Tibial nerve (tissue), 3 donors: ENCODE measurements around the gene USF1.

Experiments
- CTCF ChIP-seq, 5 experiments: fragments of 200-600 bp in 3 of 5; fragments of 450-650 bp in 2 of 5; sonication (generic) in 3 of 5; IDR thresholded peaks; one replicate each; pipeline ENCODE4 v1.5.1; 2016 to 2019; ENCODE audit warnings: antibody characterized with exemption in 5 of 5, mild to moderate bottlenecking in 3 of 5, moderate library complexity in 2 of 5
- POLR2A ChIP-seq, 2 donors: fragments of 450-650 bp; IDR thresholded peaks; one replicate each; pipeline ENCODE4 v1.6.1; 2017; ENCODE audit warnings: antibody characterized with exemption in 2 of 2, mild to moderate bottlenecking in 2 of 2, moderate library complexity in 2 of 2

DNA sequence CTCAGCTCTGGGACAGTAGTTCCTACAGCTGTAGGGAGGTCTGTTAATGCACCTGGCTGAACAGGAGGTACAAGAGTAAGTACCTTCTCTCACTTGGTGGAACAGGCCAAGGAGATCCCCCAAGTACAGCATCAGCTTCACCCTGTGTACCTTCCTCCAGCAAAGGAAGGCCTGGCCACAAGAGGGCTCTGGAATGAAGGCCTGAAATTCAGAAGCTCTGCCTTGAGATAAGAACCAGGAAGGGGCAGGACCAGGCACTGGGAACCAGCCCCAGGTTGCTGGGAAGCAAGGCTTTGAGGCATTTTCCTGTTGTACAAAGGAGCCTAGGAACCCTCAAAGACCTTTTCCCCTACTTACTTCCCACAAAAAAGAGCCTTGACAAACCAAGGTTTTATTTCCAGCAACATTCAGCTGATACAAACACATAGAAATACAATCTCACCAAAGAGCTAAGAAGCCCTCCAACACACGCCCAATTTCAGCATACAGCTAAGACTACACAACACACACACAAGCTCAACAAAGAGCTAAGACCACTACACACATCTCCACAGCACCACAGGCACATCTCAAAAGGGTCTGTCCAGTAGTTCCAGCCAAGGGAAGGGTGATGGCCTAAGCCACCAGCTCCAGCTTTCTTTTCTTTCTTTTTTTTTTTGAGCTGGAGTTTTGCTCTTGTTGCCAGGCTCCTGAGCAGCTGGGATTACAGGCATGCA is 48.3 kb downstream of the USF1 start:
- TF ChIP-seq CTCF (IDR thresholded peaks at IDR 0.05), result peak; percentile 22 to 53 (median 43)
- TF ChIP-seq POLR2A (IDR thresholded peaks at IDR 0.05), result no peak
